Measurements from ENCODE around the gene DCAF15. TPM values are rescaled to one million over a fixed set of nuclear protein-coding genes. Genes with fewer than 3 reads are reported as not detected.

DCAF15 gene
- total RNA-seq, 1 donor from 2014 or later, result 71.9 TPM

DNA sequence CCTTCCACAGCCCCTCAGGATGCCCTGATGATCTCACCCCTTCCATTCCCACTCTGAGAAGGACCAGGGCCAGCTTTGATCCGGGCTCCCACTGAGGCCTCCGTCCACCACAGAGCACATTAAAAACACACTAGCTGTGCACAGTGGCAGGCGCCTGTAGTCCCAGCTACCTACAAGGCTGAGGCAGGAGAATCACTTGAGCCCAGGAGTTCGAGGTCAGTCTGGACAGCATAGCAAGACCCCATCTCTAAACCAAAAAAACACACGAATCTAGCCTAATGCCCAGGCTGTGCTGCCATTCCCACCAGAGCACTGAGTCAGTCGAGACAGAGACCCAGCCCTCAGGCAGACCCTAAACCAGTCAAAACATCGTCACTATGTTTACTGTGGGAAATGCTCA, 39.7 kb downstream of the DCAF15 start:
- intact Hi-C loops (cut with micrococcal nuclease), result no loop called here

GRCh38 chr19:13993590-13994300, 41.4 kb downstream of the DCAF15 start:
- intact Hi-C loops (cut with micrococcal nuclease), result no loop called here

DNA sequence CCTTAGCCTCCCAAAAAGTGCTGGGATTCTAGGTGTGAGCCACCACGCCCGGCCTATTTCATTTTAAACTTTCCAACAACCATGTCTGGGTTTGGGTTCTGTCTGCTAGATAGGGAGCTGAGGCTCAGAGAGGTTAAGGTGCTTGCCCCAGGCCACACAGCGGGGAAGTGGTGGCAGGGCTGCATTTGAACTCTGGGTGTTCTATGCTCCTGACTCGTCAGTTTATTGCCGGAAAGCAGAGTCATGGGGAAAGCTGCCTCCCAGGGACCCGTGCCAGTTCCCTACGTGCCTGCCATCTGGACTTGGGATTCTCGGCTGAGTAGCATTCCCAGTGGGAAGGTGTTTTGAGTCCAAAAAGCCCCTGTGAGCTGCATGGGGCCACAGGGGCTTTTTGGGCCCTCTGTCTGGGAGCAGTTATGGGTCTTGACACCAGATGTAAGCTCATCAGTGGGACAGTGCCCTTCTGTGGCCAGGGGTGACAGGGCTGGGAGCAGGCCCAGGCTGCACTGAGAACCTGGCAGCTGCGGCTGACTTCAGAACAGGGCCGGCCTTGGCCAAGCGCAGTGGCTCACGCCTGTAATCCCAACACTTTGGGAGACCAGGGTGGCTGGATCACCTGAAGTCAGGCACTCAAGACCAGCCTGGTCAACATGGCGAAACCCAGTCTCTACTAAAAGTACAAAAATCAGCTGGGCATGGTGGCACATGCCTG, 42.9 kb downstream of the DCAF15 start:
- intact Hi-C loops (cut with micrococcal nuclease), result no loop called here

- intact Hi-C loops (cut with micrococcal nuclease), result no loop called here
These were observed 43.8 kb downstream of the DCAF15 start for GRCh38 chr19:13995878-13996765.

DNA sequence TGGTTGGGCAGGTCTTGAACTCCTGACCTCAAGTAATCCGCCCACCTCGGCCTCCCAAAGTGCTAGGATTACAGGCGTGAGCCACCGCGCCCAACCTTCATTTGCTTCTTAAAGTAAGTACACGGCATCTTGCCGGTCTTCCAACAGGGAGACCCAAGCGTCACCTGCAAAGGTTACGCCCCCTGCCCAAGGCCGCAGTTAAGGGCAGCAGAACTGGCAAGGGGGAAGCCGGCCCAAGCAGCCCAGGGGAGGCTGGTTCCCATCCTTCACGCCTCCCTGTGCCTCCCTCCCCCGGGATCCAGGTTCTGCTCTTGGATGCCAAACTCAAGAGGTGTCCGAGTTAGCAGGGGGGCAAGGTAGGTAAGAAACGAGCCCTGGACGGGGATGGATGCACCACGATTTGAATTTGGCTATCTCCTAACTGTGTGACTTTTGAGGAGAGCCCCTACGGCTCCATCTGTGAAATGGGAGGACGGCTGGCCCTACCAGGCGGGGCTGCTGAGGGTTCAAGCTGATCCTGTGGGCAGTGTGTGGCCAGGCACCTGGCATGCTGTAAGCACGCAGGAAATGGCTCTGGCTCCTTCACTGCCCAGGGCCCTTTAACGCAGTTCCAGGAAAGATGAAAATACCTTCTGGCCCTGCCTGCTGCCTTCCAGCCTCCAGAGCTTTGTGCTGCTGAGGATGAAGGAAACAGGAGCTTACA, 44.8 kb downstream of the DCAF15 start:
- intact Hi-C loops (cut with micrococcal nuclease), result no loop called here

DNA sequence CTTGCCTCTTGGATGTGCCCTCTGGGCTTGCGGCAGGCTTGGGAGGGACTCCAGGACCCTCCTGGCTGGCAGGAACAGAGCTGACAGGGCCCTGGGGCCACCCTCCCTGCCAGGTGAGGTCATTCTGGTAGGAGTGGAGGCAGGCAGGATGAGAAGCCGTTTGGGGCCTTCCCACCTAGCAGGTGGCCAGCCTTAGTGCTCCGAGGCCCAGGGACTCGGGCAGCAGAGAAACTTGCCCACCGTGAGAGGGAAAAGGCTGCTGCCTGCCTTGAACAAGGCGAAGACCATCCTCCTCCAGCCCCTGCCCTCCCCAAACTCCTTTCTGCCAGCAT, 45.3 kb downstream of the DCAF15 start:
- intact Hi-C loops (cut with micrococcal nuclease), result no loop called here

GRCh38 chr19:13998426-13998825, 46.1 kb downstream of the DCAF15 start:
- intact Hi-C loops (cut with micrococcal nuclease), result no loop called here

GRCh38 chr19:13999085-13999484, 46.8 kb downstream of the DCAF15 start:
- intact Hi-C loops (cut with micrococcal nuclease), result no loop called here

- intact Hi-C loops (cut with micrococcal nuclease), result no loop called here
These were observed 48.5 kb downstream of the DCAF15 start for GRCh38 chr19:14000691-14001375.

DNA sequence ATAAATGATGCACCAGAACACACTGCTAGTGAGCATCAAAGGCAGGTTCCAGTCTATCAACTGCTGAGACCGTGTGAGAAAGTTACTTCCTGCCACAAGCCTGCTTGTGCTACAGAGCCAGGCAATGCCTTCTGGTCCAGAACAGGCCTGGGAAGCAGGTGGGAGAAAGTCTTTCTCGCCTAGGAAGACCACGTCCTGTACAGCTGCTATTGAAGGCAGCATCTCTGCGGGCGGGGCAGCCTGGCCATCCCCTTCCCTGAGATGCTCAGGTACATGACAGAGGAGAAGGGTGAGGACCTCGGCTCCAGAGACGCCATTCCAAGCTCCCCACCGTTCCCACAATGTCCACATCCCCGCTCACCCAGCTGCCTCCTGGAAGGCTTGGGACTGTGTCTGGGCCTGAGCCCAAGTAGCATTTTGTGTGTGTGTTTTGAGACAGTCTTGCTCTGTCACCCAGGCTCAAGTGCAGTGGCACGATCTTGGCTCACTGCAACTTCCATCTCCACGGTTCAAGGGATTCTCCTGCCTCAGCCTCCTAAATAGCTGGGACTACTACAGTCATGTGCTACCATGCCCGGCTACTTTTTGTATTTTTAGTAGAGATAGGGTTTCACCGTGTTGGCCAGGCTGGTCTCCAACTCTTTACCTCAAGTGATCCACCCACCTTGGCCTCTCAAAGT, 50.4 kb downstream of the DCAF15 start:
- intact Hi-C loops (cut with micrococcal nuclease), result no loop called here

DNA sequence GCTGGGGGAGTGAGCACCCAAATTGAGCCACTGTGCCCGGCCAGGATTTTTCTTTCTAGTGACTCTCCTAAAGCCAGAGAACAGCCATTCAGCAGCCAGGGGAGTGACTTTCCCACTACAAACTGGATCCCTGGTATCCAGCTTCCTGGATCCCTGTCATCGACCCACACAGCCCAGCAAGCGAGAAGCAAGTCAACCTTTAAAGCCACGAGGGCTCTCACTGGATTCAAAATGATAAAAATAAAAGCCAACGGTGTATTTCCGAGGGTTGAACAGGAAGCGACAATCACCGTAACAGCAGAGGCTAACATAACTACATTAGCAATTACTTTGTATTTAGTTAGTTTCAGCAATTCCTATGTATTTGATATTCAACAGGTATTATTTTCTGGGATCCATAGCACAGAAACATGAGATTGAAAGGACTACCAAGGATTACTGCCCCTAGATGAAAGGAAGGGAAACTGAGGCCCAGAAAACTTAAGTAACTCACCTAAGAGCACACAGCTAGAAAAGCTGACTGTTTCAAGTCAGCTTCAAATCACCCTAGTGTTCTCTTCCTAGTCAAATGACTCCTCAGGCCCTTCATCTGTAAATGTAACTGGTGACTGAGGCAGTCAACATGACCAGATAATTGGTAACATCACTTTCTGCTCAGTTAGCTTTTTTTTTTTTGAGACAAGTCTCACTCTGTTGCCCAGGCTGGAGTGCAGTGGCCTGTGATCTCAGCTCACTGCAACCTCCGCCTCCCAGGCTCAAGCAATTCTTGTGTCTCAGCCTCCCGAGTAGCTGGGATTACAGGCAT, 51.1 kb downstream of the DCAF15 start:
- intact Hi-C loops (cut with micrococcal nuclease), result no loop called here

- intact Hi-C loops (cut with micrococcal nuclease), result loop anchor here (5.0 kb wide), 1 partner anchor 68 kb away; the partner anchor contains the start of gene MISP3
These were observed 52.5 kb downstream of the DCAF15 start for GRCh38 chr19:14004619-14005348.

- intact Hi-C loops (cut with micrococcal nuclease), result loop anchor here (1.0 to 5.0 kb wide), 5 partner anchors 19 to 75 kb away; partner anchors contain the start of genes DCAF15 and MISP3
These were observed 53.2 kb downstream of the DCAF15 start for GRCh38 chr19:14005349-14006084.

DNA sequence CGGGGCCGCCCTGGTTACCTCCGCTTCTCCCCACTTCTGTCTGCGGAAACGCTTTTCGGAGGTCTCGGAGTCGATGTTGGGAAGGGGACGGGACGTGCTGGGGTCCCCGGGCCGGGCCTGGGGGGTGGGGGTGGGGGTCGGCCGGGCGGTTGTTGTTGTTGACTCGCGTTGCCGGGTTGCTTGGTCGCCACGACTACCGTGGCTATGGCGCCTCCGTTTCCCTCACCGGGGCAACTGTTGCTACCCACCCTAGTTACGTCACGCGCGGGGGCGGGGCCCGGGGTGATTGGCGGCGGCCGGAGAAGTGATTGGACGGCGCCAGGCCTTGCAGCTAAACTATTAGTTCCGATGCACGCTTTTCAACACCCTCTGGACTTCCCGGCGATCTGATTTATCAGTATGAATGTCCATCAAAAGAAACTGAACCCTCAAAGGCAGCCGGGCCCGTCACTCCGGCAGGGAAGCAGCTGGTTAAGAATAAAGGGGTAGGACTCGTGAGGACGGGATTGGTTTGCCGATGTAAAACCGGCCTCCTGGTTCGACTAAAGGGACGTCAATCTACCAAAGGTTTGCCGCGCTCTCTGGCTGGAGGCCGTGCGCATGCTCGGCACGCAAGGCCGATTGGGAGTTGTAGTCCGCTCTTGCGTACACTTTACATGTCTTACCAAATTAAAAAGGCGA, 53.9 kb downstream of the DCAF15 start, which contains the start of gene RFX1:
TSS of gene RFX1 (minus strand) at position 236 of the 681 bp plus-strand sequence. CDS start 12,477 bp downstream, outside the sequence.
- intact Hi-C loops (cut with micrococcal nuclease), result loop anchor here (1.0 to 5.0 kb wide), 5 partner anchors 20 to 75 kb away; partner anchors contain the start of genes DCAF15 and MISP3

DNA sequence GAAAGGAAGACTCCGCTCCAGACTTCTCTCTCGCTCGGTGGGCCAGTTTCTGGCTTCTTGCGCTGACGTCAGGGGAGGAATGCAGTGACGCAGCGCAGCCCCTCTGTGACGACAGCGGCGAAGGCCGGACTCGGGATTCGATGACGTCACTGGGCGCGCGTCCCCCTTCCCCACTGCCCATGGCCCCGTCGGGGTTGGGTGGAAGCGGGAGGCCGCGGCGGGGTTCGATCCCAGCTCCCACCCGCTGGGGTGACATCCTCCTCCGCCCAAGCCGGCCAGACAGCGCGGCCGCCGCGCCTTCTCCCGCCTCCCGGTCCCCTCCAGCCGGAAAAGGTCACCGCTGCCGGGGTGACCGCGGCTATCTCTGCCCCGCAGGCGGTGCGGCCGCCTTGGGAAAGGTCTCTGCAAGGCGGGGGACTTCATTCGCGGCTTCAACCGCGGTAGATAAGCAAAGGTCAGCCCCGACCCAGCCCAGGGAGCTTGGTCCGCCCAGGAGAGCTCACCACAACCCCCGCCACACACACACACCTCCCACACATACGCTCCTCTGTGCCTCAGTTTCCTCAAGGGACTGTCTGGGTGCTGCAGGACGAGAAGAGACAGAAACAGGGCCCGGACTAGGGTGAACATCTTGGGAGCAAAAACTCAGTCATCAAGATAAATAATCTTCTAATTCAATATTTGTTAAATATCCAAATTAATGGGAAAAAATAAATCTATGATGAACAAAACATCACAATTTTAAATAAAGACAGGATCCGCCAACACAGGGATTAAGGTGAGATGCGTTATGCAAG, 54.7 kb downstream of the DCAF15 start:
- intact Hi-C loops (cut with micrococcal nuclease), result loop anchor here (1.0 to 5.0 kb wide), 5 partner anchors 21 to 74 kb away; partner anchors contain the start of genes DCAF15 and MISP3

Data from T-helper 2 cell treated with Interferon-gamma antibody and Interleukin-4, amounts not matched to agents 100 ng/mL and 5 ng/mL, for 36 hours (primary cell).